DOHH2 (cell line): ENCODE results near the gene SLC16A5.

Experiments
- H3F3A ChIP-seq: fragments of 200-600 bp; sonication (generic), shearing (Covaris generic); 2 replicates; pipeline ENCODE4 v1.6.0; 2016; ENCODE audit warnings: antibody characterized with exemption, mild to moderate bottlenecking; ENCODE audit not compliant: control insufficient read depth, insufficient read depth
- H3K27ac ChIP-seq: fragments of 200-600 bp; sonication (generic); 2 replicates; pipeline ENCODE4 v1.5.1; 2014; ENCODE audit warnings: low read depth, mild to moderate bottlenecking, low read length, moderate library complexity
- H3K27me3 ChIP-seq: fragments of 200-600 bp; sonication (generic); 2 replicates; pipeline ENCODE4 v1.6.1; 2014; ENCODE audit warnings: mild to moderate bottlenecking, low read length, mixed read lengths; ENCODE audit not compliant: control insufficient read depth
- H3K36me3 ChIP-seq: fragments of 200-600 bp; sonication (generic); 2 replicates; pipeline ENCODE4 v1.6.1; 2014; ENCODE audit warnings: mild to moderate bottlenecking, low read length, moderate library complexity, mixed read lengths; ENCODE audit not compliant: control insufficient read depth
- H3K4me1 ChIP-seq: fragments of 200-600 bp; sonication (generic); 2 replicates; pipeline ENCODE4 v1.6.1; 2014; ENCODE audit warnings: mild to moderate bottlenecking, low read length, mixed read lengths; ENCODE audit not compliant: control insufficient read depth
- H3K4me2 ChIP-seq: fragments of 200-600 bp; sonication (generic); 2 replicates; pipeline ENCODE4 v1.6.0; 2014; ENCODE audit warnings: mild to moderate bottlenecking, low read length, moderate library complexity
- H3K4me3 ChIP-seq: fragments of 200-600 bp; sonication (generic); 2 replicates; pipeline ENCODE4 v1.5.1; 2014; ENCODE audit warnings: mild to moderate bottlenecking, low read length, mixed read lengths
- H3K79me2 ChIP-seq: fragments of 200-600 bp; sonication (generic); 2 replicates; pipeline ENCODE4 v1.6.1; 2014; ENCODE audit warnings: mild to moderate bottlenecking, low read length, mixed read lengths; ENCODE audit not compliant: control insufficient read depth
- H3K9me2 ChIP-seq: fragments of 200-600 bp; sonication (generic); replicated peaks from 2 replicates; pipeline ENCODE4 v1.6.1; 2014; ENCODE audit warnings: mild to moderate bottlenecking, low read length, mixed read lengths; ENCODE audit not compliant: control insufficient read depth
- H3K9me3 ChIP-seq: fragments of 200-600 bp; sonication (generic); 2 replicates; pipeline ENCODE4 v1.6.1; 2014; ENCODE audit warnings: antibody characterized with exemption, low read length, mixed read lengths; ENCODE audit not compliant: control insufficient read depth, insufficient read depth
- H4K20me1 ChIP-seq: fragments of 200-600 bp; sonication (generic); 2 replicates; pipeline ENCODE4 v1.6.0; 2014; ENCODE audit warnings: low read depth, mild to moderate bottlenecking, antibody characterized with exemption, low read length, moderate library complexity; ENCODE audit not compliant: control insufficient read depth, insufficient read depth
- CTCF ChIP-seq: fragments of 200-600 bp; sonication (generic); IDR thresholded peaks from one replicate; pipeline ENCODE4 v1.5.1; 2014; ENCODE audit warnings: antibody characterized with exemption, mild to moderate bottlenecking, low read depth, low read length; ENCODE audit not compliant: poor library complexity, severe bottlenecking
- EZH2phosphoT487 ChIP-seq: fragments of 200-600 bp; sonication (generic); IDR thresholded peaks from 2 replicates; pipeline ENCODE4 v1.6.1; 2017; ENCODE audit warnings: borderline replicate concordance, mild to moderate bottlenecking, antibody characterized with exemption, low read length, moderate library complexity, mixed read lengths

Gene SLC16A5

DNA sequence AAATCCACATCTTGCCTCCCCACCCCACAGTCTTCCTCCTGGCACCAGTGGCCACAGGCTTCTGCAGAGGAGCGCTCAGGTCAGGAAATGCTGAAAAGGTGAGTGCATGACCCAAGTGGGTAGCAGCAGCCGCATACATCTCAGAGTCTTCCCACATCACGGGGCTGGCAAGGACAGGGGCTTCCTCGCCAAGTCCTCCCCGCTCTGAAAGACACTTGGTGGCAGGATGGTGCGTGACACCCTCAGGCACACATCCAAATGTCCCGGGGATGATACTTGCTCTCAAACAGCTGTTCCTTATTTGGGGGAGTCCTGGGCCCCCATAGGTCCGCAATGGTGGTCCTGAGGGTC, 8.8 kb upstream of the SLC16A5 start:
- Histone ChIP-seq H3K79me2 (no peaks in the 10 kb centered on the region), H3K4me3 (no peak overlapping the region), H3K9me2 (no peaks in the 10 kb centered on the region), H3K4me2 (no peak overlapping the region), H4K20me1 (no peaks in the 10 kb centered on the region), H3K36me3 (no peaks in the 10 kb centered on the region), H3K9me3 (no peaks in the 10 kb centered on the region), H3K27me3 (peaks cover 43% of the 10 kb centered on the region), H3K4me1 (peaks cover 10% of the 10 kb centered on the region), H3K27ac (no peak overlapping the region), H3F3A (no peaks in the 10 kb centered on the region)
- no peak for TF ChIP-seq EZH2phosphoT487
- no peak for TF ChIP-seq CTCF

DNA sequence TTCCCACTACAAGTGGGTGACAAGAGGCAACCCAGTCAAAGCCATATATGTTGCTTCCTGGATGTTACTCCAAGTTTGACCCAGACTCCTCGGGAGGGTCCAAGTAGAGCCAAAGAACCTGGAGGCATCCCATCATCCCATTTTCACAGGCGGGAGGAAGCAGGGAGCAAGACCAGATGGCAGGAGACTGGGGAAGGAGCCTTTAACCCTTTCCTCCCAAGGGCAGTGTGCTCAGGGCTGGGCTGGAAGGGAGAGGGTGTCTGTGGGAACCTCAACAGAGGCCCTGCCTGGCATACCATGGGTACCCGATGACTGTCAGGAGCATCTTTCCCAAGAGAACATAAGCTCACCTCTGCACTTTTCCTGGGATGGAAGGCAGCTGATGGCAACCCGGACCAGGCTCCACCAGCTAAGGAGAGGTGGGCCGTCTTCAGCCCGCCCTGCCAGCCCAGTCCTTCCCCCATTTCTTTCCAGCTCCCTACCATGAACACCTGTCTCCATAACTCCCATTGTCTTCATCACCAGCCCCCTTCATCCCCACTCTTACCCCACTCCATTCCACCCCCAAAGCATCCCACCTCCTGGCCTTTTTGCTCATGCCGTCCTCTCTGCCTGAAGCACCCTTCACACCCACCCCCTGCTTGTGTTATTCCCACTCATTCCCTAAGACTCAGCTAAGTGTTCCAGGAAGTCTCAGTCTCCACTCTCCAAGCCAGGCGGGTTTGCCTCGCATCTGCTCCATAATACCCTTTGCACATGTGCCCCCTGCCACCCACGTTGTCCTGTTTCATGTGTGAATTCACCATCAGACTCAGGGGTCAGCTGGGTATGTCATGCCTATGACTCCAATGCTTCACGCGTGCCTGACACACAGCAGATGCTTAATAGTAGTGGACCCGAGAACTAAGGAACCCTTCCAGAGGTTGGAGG, 5.9 kb upstream of the SLC16A5 start:
- H3K4me3 ChIP-seq = no peak overlapping the region
- H3K4me1 ChIP-seq = peaks cover 10% of the 10 kb centered on the region
- no peaks in the 10 kb centered on the region for H3K79me2 ChIP-seq
- no peaks in the 10 kb centered on the region for H3K9me3 ChIP-seq
- H3K36me3 ChIP-seq = no peaks in the 10 kb centered on the region
- H4K20me1 ChIP-seq = no peaks in the 10 kb centered on the region
- H3K27me3 ChIP-seq = peaks cover 41% of the 10 kb centered on the region
- no peaks in the 10 kb centered on the region for H3K9me2 ChIP-seq
- TF ChIP-seq CTCF (no peak), EZH2phosphoT487 (no peak)
- no peaks in the 10 kb centered on the region for H3F3A ChIP-seq
- H3K4me2 ChIP-seq = no peak overlapping the region
- no peak overlapping the region for H3K27ac ChIP-seq

DNA sequence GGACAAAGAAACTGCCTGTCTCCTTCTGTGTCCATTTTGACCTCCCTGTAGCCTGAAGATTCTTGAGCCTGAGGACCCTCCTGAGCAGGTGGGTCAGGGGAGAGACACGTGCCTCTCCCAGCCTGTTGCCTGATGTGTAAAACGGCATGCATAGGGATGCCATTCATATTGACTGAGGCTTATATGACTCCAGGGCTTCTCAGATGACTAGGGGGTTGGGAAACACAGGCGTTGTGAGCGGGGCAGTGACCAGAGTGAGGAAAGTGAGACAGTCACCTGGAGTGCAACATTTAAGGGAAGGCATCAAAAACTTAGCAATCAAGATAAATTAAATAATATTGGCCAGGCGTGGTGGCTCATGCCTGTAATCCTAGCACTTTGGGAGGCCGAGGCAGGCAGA, 5.1 kb upstream of the SLC16A5 start:
- Histone ChIP-seq H4K20me1 (no peaks in the 10 kb centered on the region), H3K4me3 (no peak overlapping the region), H3K36me3 (no peaks in the 10 kb centered on the region), H3K27ac (no peak overlapping the region), H3K9me2 (no peaks in the 10 kb centered on the region), H3K9me3 (no peaks in the 10 kb centered on the region), H3F3A (no peaks in the 10 kb centered on the region), H3K27me3 (peaks cover 40% of the 10 kb centered on the region), H3K4me1 (peaks cover 7% of the 10 kb centered on the region), H3K79me2 (no peaks in the 10 kb centered on the region), H3K4me2 (no peak overlapping the region)
- no peak for TF ChIP-seq CTCF
